ENCODE results near the gene CRLF1. TPM values are rescaled to one million over a fixed set of nuclear protein-coding genes. Genes with fewer than 3 reads are reported as not detected.

Gene CRLF1
- polyA plus RNA-seq, 4 donors: 2.0 to 22.3 (median 6.5) TPM; not detected in 1

GRCh38 chr19:18650021-18650390 lies 43.4 kb upstream of the CRLF1 start:
- H3K4me1 ChIP-seq (ENCODE audit: control insufficient read depth in 3 of 3, insufficient read depth in 2 of 3, low read depth in 1 of 3, low read length in 2 of 3): peaks cover 0 to 21% (median 0%) of the 10 kb centered on the region in 3 donors
- H3K36me3 ChIP-seq (ENCODE audit: control insufficient read depth in 3 of 3, insufficient read depth in 2 of 3, low read depth in 1 of 3, low read length in 3 of 3): peaks cover 0 to 38% (median 0%) of the 10 kb centered on the region in 3 donors
- no peak overlapping the region for H3K4me3 ChIP-seq (ENCODE audit: low read depth in 1 of 3, low read length in 3 of 3)
- FAIRE-seq: no peak
- WGBS, 3 donors: 49 to 87% (median 77%) methylated on average over 17 of the region's 17 CpGs
- no peak for DNase-seq
- H3K27ac ChIP-seq (ENCODE audit: low read depth in 1 of 3, low read length in 2 of 3): peak overlapping the region in 1 of 3 donors; percentile 93
- H3K27me3 ChIP-seq (ENCODE audit: control insufficient read depth in 3 of 3, insufficient read depth in 3 of 3, low read length in 3 of 3): no peaks in the 10 kb centered on the region
- H3K9me3 ChIP-seq (ENCODE audit: control insufficient read depth in 2 of 2, insufficient read depth in 1 of 2, low read depth in 1 of 2, low read length in 1 of 2): no peaks in the 10 kb centered on the region

GRCh38 chr19:18649371-18650020 lies 42.9 kb upstream of the CRLF1 start:
- no peaks in the 10 kb centered on the region for H3K9me3 ChIP-seq (ENCODE audit: control insufficient read depth in 2 of 2, insufficient read depth in 1 of 2, low read depth in 1 of 2, low read length in 1 of 2)
- FAIRE-seq: no peak
- no peaks in the 10 kb centered on the region for H3K27me3 ChIP-seq (ENCODE audit: control insufficient read depth in 3 of 3, insufficient read depth in 3 of 3, low read length in 3 of 3)
- 44 to 79% (median 69%) methylated on average over 23 to 25 of the region's 25 CpGs for WGBS, 3 donors
- H3K27ac ChIP-seq (ENCODE audit: low read depth in 1 of 3, low read length in 2 of 3): peak overlapping the region in 1 of 3 donors; percentile 93
- no peak overlapping the region for H3K4me3 ChIP-seq (ENCODE audit: low read depth in 1 of 3, low read length in 3 of 3)
- DNase-seq: peak in 1 of 2 donors; percentile 34
- H3K4me1 ChIP-seq (ENCODE audit: control insufficient read depth in 3 of 3, insufficient read depth in 2 of 3, low read depth in 1 of 3, low read length in 2 of 3): peaks cover 0 to 21% (median 0%) of the 10 kb centered on the region in 3 donors
- peaks cover 0 to 38% (median 0%) of the 10 kb centered on the region in 3 donors for H3K36me3 ChIP-seq (ENCODE audit: control insufficient read depth in 3 of 3, insufficient read depth in 2 of 3, low read depth in 1 of 3, low read length in 3 of 3)

- no peaks in the 10 kb centered on the region for H3K27me3 ChIP-seq (ENCODE audit: control insufficient read depth in 3 of 3, insufficient read depth in 3 of 3, low read length in 3 of 3)
- H3K9me3 ChIP-seq (ENCODE audit: control insufficient read depth in 2 of 2, insufficient read depth in 1 of 2, low read depth in 1 of 2, low read length in 1 of 2): no peaks in the 10 kb centered on the region
- H3K36me3 ChIP-seq (ENCODE audit: control insufficient read depth in 3 of 3, insufficient read depth in 2 of 3, low read depth in 1 of 3, low read length in 3 of 3): peaks cover 0 to 38% (median 0%) of the 10 kb centered on the region in 3 donors
- peak overlapping the region in 1 of 3 donors; percentile 93 for H3K27ac ChIP-seq (ENCODE audit: low read depth in 1 of 3, low read length in 2 of 3)
- no peak overlapping the region for H3K4me3 ChIP-seq (ENCODE audit: low read depth in 1 of 3, low read length in 3 of 3)
- peaks cover 0 to 21% (median 0%) of the 10 kb centered on the region in 3 donors for H3K4me1 ChIP-seq (ENCODE audit: control insufficient read depth in 3 of 3, insufficient read depth in 2 of 3, low read depth in 1 of 3, low read length in 2 of 3)
- WGBS, 3 donors: 69 to 88% (median 76%) methylated on average over 13 of the region's 13 CpGs
- DNase-seq (no peak), FAIRE-seq (no peak)
These were observed 42.3 kb upstream of the CRLF1 start for GRCh38 chr19:18648973-18649315.

GRCh38 chr19:18647807-18648206 lies 41.2 kb upstream of the CRLF1 start:
- no peak for DNase-seq
- no peak for FAIRE-seq
- H3K4me3 ChIP-seq (ENCODE audit: low read depth in 1 of 3, low read length in 3 of 3): no peak overlapping the region
- peaks cover 0 to 21% (median 0%) of the 10 kb centered on the region in 3 donors for H3K4me1 ChIP-seq (ENCODE audit: control insufficient read depth in 3 of 3, insufficient read depth in 2 of 3, low read depth in 1 of 3, low read length in 2 of 3)
- no peaks in the 10 kb centered on the region for H3K27me3 ChIP-seq (ENCODE audit: control insufficient read depth in 3 of 3, insufficient read depth in 3 of 3, low read length in 3 of 3)
- 91 to 97% (median 96%) methylated on average over 10 of the region's 10 CpGs for WGBS, 3 donors
- H3K27ac ChIP-seq (ENCODE audit: low read depth in 1 of 3, low read length in 2 of 3): no peak overlapping the region
- H3K9me3 ChIP-seq (ENCODE audit: control insufficient read depth in 2 of 2, insufficient read depth in 1 of 2, low read depth in 1 of 2, low read length in 1 of 2): no peaks in the 10 kb centered on the region
- H3K36me3 ChIP-seq (ENCODE audit: control insufficient read depth in 3 of 3, insufficient read depth in 2 of 3, low read depth in 1 of 3, low read length in 3 of 3): peaks cover 0 to 36% (median 0%) of the 10 kb centered on the region in 3 donors

- Histone ChIP-seq H3K4me3 (ENCODE audit: low read depth in 1 of 3, low read length in 3 of 3) (no peak overlapping the region), H3K4me1 (ENCODE audit: control insufficient read depth in 3 of 3, insufficient read depth in 2 of 3, low read depth in 1 of 3, low read length in 2 of 3) (peaks cover 0 to 21% (median 0%) of the 10 kb centered on the region in 3 donors), H3K27me3 (ENCODE audit: control insufficient read depth in 3 of 3, insufficient read depth in 3 of 3, low read length in 3 of 3) (no peaks in the 10 kb centered on the region), H3K36me3 (ENCODE audit: control insufficient read depth in 3 of 3, insufficient read depth in 2 of 3, low read depth in 1 of 3, low read length in 3 of 3) (peaks cover 0 to 33% (median 0%) of the 10 kb centered on the region in 3 donors), H3K9me3 (ENCODE audit: control insufficient read depth in 2 of 2, insufficient read depth in 1 of 2, low read depth in 1 of 2, low read length in 1 of 2) (no peaks in the 10 kb centered on the region), H3K27ac (ENCODE audit: low read depth in 1 of 3, low read length in 2 of 3) (no peak overlapping the region)
- DNase-seq (no peak), FAIRE-seq (no peak)
- WGBS, 3 donors: 84 to 100% (median 89%) methylated on average over 1 of the region's 1 CpG
These were observed 40.8 kb upstream of the CRLF1 start for GRCh38 chr19:18647371-18647767.

- H3K9me3 ChIP-seq (ENCODE audit: control insufficient read depth in 2 of 2, insufficient read depth in 1 of 2, low read depth in 1 of 2, low read length in 1 of 2): no peaks in the 10 kb centered on the region
- no peaks in the 10 kb centered on the region for H3K27me3 ChIP-seq (ENCODE audit: control insufficient read depth in 3 of 3, insufficient read depth in 3 of 3, low read length in 3 of 3)
- peaks cover 0 to 30% (median 0%) of the 10 kb centered on the region in 3 donors for H3K36me3 ChIP-seq (ENCODE audit: control insufficient read depth in 3 of 3, insufficient read depth in 2 of 3, low read depth in 1 of 3, low read length in 3 of 3)
- FAIRE-seq (no peak), DNase-seq (no peak)
- peaks cover 0 to 21% (median 0%) of the 10 kb centered on the region in 3 donors for H3K4me1 ChIP-seq (ENCODE audit: control insufficient read depth in 3 of 3, insufficient read depth in 2 of 3, low read depth in 1 of 3, low read length in 2 of 3)
- no peak overlapping the region for H3K4me3 ChIP-seq (ENCODE audit: low read depth in 1 of 3, low read length in 3 of 3)
- WGBS, 3 donors: 87 to 91% (median 91%) methylated on average over 27 to 34 of the region's 34 CpGs
- H3K27ac ChIP-seq (ENCODE audit: low read depth in 1 of 3, low read length in 2 of 3): no peak overlapping the region
These were observed 40.2 kb upstream of the CRLF1 start for GRCh38 chr19:18646535-18647370.

GRCh38 chr19:18645035-18645511 lies 38.5 kb upstream of the CRLF1 start:
- H3K9me3 ChIP-seq (ENCODE audit: control insufficient read depth in 2 of 2, insufficient read depth in 1 of 2, low read depth in 1 of 2, low read length in 1 of 2): no peaks in the 10 kb centered on the region
- H3K27ac ChIP-seq (ENCODE audit: low read depth in 1 of 3, low read length in 2 of 3): no peak overlapping the region
- H3K27me3 ChIP-seq (ENCODE audit: control insufficient read depth in 3 of 3, insufficient read depth in 3 of 3, low read length in 3 of 3): no peaks in the 10 kb centered on the region
- 85 to 90% (median 88%) methylated on average over 13 of the region's 13 CpGs for WGBS, 3 donors
- H3K4me1 ChIP-seq (ENCODE audit: control insufficient read depth in 3 of 3, insufficient read depth in 2 of 3, low read depth in 1 of 3, low read length in 2 of 3): peaks cover 0 to 16% (median 0%) of the 10 kb centered on the region in 3 donors
- H3K4me3 ChIP-seq (ENCODE audit: low read depth in 1 of 3, low read length in 3 of 3): no peak overlapping the region
- FAIRE-seq (no peak), DNase-seq (no peak)
- peaks cover 0 to 18% (median 0%) of the 10 kb centered on the region in 3 donors for H3K36me3 ChIP-seq (ENCODE audit: control insufficient read depth in 3 of 3, insufficient read depth in 2 of 3, low read depth in 1 of 3, low read length in 3 of 3)

- no peaks in the 10 kb centered on the region for H3K27me3 ChIP-seq (ENCODE audit: control insufficient read depth in 3 of 3, insufficient read depth in 3 of 3, low read length in 3 of 3)
- H3K4me3 ChIP-seq (ENCODE audit: low read depth in 1 of 3, low read length in 3 of 3): no peak overlapping the region
- peaks cover 0 to 11% (median 0%) of the 10 kb centered on the region in 3 donors for H3K4me1 ChIP-seq (ENCODE audit: control insufficient read depth in 3 of 3, insufficient read depth in 2 of 3, low read depth in 1 of 3, low read length in 2 of 3)
- 59 to 73% (median 66%) methylated on average over 13 to 15 of the region's 15 CpGs for WGBS, 3 donors
- no peaks in the 10 kb centered on the region for H3K9me3 ChIP-seq (ENCODE audit: control insufficient read depth in 2 of 2, insufficient read depth in 1 of 2, low read depth in 1 of 2, low read length in 1 of 2)
- H3K36me3 ChIP-seq (ENCODE audit: control insufficient read depth in 3 of 3, insufficient read depth in 2 of 3, low read depth in 1 of 3, low read length in 3 of 3): peaks cover 0 to 15% (median 0%) of the 10 kb centered on the region in 3 donors
- FAIRE-seq (no peak), DNase-seq (no peak)
- H3K27ac ChIP-seq (ENCODE audit: low read depth in 1 of 3, low read length in 2 of 3): no peak overlapping the region
These were observed 37.8 kb upstream of the CRLF1 start for GRCh38 chr19:18644196-18645034.

Measured in small intestine (tissue), 7 donors.